ENCODE measurements around the gene ABCC8.
A peak's percentile ranks its signal among the peaks of the same experiment; 100 is the strongest.

The ABCC8 gene

DNA sequence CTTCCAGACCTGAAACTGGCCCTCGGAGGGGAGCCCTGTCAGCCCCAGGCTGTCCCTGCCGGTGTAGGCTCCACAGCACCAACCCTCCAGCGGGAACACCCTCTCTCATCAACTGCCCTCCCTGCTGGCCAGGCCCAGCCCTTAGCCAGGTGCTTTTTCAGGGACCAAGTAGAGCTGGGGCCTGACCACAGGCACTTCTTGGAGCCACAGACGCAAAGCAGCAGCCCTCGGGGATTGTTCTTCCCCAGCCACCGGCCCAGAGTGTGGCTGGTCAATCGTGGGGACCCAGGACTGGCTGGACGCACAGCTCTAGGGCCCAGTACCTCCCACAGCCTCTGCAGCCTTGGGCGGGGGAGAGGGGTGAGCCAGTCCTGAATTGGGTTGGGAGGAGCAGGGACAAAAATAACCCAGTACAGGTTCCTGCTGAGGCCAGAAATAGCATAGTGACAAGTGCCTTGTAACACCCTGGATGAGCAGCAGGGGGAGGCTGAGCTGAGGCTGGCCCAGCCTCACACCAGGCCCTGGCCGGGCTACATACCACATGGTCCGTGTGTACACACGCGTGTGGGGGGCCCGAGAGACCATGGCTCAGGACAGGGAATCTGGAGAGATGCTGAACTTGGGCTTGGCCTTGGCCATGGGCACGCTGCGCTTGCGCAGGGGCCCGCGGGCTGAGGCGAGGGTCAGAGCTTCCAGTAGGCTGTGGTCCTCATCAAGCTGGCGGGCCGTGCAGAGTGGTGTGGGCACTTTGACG lies 90.1 kb downstream of the ABCC8 start:
- peak; percentile 68 for DNase-seq (ENCODE audit: low spot score)

DNA sequence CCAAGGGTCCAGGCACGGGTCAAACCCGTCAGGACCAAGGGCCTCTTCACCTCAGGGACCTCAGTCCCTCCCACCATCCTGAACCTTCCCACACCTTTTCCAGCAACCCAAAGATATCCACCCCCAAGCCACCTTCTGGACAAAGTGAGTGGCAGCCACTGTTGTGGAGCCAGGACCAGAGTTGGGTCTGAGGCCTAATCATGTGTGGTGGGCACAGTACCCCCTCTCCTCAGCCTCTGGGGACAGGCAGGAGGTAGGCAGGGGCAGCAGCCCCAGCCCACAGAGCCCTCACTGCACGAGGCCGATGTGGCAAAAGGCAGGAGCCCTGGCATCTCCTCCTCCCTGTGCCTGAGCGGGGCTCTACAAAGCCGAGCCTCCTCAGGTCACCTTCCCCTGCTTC lies 90.7 kb downstream of the ABCC8 start:
- DNase-seq (ENCODE audit: low spot score): no peak

DNA sequence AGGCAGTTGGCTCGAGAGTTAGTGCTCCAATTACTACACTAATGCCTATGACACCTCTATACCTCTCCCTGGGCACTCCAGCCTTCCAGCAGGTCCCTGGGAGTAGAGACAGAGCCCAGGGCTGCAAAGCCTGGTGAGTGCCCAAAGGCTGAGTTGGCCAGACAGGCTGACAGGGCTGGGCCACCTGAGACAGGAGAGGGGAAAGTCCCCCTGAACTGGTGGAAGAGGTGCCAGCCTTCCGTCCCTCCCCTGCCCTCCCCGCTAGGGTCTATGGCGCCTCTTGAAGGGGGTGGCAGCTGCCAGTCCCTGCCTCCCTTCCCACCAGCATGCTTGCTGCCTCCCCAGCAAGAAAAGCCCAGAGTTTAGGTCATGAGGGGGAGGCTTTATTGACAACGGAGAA lies 91.2 kb downstream of the ABCC8 start:
- no peak for DNase-seq (ENCODE audit: low spot score)

DNA sequence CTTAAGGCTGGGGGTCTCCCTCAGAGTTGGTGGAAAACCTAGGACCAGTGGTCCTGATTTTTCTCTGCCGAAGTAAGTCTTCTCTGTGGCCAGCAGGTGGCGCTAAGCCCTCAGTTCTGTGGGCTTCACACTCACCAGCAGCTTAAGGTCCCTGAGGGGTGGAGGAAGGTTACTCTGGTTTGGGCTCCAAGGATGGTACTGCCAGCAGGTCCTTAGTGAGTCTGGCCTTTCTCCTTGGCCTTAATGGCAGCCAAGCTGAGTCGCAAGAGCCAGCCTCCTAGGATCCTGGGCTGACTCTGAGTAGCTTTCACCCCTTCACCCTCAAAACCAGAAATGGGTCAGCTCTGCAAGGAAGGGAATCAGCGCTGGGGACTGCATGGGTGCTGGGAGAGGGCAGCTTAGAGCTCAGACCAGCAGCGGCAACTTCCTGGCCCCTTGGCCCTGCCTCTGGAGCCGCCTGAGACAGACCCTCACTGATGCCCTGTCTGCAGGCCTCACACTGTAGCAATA lies 92.6 kb downstream of the ABCC8 start:
- peak; percentile 59 for DNase-seq (ENCODE audit: low spot score)

DNA sequence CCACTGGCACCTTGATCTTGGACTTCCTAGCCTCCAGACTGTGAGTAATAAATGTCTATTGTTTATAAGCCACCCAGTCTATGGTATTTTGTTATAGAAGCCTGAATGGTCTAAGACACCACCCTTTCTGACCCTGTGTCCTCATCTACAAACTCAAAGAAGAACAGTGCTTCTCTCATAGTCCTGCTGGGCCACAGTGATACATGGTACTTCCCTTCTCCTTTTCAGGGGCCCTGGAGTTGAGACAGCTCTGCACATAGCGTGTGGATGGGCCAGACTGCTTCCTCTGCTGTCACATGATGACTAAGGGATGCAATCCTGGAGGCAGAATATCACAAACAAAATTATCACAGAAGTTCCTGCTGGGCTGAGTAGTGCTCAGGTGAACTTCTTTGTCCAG lies 93.2 kb downstream of the ABCC8 start:
- DNase-seq (ENCODE audit: low spot score): no peak

DNA sequence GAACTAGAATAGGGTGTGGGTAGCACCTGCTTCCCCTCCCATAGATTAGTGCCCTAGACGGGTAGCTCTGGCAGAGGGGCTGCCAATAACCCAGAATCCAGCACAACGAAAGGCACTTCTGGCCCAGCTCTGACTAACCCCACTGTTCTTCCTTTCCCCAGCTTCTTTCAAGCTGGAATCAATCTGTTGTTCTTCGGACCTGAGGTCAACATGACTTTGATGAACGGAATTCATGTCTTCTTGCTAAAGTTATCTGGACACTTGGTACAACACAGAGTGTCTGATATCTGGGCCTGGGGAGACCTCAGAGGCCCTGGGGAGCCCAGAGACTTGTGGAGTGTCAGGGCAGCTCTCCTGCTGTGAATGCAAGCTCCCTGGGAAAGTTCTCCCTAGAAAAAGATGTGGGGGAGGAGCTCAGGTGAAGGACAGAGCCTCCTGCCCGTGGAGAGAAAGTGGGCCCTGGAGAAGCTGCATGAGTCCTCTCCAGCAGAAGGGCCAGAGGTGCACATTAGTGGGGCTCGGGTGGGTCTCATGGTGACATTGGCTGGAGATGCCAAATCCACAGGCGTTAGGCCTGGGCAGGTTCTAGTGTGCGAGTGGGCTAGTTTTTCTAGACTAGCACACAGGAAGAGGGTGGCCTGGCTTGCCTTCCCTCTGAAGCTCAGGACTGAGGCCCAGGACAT lies 94.5 kb downstream of the ABCC8 start:
- no peak for DNase-seq (ENCODE audit: low spot score)

DNA sequence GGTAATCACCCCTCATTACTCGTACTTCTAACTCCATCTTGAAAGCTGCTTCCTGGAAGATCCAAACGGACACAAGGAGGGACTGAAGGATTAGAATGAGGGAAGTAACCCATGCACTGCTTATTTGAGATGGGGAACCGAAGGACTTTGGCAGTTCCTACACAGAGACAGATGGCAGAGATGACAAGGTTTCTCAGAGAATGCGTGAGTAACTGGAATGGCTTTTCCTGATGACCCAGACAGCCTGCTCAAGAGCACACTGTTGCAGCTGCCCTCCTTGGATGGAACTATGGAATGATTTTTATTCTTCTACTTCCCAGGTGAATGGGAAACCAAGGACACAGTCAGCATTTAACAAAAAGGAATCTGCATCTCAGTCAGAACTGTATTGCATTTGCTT lies 95.5 kb downstream of the ABCC8 start:
- no peak for DNase-seq (ENCODE audit: low spot score)

DNA sequence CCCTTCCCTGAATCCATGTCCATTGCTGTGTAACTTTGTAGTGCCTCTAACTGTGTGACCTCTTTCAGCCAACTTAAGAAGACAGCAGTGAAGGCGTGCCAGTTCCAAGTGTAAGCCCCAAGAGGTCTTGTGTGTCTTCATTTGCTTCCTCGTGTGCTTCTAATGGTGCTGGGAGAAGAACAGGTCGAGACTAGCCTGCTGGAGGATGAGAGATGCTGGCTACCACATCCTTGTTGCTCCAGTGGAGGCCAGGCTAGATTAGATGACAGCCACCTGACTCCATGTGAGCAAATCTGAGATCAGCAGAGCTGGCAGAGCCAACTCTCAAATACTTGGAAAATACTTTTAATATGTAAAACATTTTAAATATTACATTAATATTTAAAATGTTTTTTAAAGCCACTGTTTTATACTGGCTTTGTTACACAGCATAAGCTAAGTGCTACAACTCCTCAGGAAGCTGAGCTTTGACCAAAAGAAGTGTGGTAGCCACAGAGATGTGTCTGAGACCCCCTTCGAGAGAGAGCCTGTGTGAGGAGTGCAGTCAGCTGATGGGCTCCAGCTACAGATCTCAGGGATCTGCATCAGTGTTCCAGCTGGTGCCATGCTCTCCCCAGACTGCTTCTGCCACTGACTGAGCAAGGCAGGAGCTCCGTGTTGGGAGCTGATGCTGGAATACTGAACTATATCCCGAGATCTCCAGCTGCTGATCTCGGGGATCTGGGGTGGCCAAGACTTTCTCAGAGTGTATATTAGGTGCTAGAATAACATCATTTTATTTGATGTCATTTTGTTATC lies 97.1 kb downstream of the ABCC8 start:
- DNase-seq (ENCODE audit: low spot score): no peak

DNA sequence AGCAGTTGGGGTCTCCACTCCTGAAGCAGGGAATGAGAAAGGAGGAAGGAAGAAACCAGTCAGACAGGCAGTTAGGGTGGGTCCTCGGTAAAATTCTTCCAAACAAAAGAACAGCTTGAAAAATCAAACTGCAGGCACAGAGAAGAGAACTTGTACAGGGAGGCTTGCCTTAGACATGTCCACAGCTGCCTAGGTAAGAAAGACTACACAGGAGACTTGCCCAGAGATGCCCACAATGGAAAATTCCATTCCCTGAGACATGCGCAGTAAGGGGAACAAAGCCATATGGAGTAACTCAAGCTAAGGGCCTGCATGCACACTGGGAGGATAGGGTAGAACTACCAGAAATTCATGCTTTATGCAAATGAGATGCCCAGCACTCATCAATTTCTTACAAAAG lies 98.0 kb downstream of the ABCC8 start:
- no peak for DNase-seq (ENCODE audit: low spot score)

DNA sequence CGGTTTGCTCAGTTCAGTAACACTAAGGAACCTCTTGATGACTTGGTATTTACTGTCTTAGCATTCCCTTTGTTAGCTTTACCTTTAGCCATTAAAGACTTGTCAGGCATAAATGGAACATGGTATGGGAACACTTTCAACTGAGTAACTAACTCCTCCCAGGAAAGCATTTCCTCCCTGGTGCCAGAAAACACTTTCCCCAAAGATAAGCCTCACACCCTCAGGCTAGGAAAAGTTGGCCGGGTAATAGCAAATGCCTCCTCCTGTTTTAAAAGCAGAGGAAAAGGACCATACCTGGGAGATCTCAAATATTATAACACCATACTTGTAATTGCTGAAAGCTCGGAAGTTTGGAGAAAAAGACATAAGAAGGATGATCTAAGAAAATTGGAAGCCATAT lies 100.2 kb downstream of the ABCC8 start:
- DNase-seq (ENCODE audit: low spot score): no peak

DNA sequence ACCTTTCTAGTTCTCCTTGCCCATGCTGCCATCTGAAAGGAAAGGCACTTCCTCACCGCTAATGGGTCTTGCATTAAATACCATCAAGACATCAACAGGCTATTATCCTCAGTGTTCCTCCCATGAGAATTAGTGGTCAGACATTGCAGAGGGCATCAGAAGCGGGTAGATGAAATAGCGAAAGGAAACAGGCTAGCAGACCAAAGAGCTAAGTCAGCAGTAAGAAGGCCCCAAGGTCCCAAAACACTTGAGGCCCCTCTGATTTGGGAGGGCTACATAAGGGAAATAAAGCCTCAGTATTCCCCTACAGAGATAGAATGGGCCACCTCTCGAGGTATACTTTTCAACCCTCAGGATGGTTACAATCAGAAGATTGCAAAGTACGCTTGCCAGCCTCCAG lies 101.1 kb downstream of the ABCC8 start:
- DNase-seq (ENCODE audit: low spot score): no peak

DNA sequence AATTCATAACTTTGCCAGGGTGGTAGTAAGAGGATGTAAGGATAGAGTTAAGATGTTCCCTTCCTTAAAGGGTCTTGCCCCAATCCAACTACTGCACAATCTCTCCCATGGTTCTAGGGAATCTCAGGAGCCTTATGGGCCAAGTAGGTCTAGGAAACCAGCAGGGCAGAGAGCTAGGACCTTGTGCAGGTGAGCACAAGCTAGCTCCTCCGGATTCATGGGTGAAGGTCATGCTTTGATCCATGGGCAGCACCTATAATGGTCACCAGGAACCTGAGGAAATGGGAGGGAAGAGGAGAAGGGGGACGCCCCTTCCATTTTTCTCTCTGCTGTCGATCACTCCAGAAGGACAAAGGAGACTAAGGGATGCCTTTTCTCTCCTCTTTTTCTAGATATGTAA lies 105.0 kb downstream of the ABCC8 start:
- no peak for DNase-seq (ENCODE audit: low spot score)

DNA sequence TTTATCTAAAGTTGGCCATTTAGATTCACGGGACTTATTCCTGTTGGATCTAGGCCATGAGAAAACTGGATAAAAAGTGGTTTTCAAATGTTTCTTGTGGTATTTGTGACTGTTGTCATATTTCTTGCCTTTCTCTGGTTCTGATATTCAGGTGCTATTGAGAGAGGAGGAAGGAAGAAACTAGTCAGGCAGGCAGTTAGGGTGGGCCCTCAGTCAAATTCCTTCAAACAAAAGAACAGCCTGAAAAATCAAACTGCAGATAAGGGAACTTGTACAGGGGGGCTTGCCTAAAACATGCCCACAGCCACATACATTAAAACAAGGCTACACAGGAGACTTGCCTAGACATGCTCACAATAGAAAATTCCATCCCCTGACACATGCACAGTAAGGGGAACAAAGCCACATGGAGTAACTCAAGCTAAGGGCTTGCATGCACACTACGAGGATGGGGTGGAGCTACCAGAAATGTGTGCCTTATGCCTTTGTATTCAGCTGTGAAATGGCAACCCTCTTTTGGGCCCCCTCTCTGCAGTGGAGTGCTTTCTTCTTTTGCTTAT lies 106.9 kb downstream of the ABCC8 start:
- no peak for DNase-seq (ENCODE audit: low spot score)

DNA sequence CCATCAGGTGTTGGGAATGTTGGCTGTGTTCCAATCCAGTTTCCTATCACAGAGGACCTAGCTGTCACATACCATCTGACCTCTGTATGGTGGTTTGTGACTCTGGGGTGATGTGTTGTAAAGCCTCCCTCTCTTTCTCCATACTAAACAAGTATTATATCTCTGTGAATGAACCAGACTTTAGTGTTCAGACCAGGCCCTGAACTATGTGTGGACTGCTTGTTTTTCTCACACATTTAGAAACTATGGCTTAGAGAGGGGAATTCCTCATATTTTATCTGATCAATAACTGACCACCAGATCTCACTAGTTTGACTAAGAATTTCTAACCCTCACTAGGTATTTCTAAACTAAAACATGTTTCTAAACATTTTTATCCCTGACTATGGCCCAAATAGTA lies 107.6 kb downstream of the ABCC8 start:
- DNase-seq (ENCODE audit: low spot score): no peak

DNA sequence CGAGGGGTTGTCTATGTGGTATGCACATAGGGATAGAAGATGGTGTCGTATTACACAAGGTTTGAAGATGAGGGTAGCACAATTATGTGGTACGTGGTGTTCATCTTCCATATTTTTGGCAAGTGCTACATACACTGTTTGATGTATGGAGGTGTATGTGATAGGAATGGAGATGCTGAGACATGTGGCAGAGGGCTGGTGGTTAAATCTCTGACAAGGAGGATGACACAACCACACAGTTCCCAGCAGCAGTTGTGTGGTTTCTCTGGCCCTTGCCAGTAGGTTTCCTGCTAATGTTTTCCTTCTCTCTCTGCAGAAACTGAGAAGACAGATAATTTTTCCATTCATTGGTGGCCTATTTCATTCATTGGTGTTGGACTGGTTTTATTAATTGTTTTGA lies 108.1 kb downstream of the ABCC8 start:
- DNase-seq (ENCODE audit: low spot score): no peak

DNA sequence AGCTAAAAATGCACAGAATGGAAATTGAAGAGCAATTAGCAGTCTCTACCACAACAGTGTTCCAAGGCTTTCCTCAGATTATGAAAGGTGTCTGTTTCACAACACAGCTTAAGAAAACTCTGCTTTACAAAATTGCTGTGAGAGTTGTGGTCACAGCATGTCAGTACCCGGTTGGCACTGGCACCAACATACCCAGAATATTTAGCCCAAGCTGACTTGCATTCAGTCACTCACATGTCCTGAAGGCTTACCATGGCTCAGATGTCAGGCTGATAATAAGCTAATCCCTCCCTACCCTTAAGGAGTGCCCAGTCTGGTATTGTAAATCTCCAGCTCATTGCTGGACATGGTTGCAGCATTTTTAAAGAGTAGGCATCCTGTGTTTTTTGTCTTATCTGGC lies 110.2 kb downstream of the ABCC8 start:
- no peak for DNase-seq (ENCODE audit: low spot score)

DNA sequence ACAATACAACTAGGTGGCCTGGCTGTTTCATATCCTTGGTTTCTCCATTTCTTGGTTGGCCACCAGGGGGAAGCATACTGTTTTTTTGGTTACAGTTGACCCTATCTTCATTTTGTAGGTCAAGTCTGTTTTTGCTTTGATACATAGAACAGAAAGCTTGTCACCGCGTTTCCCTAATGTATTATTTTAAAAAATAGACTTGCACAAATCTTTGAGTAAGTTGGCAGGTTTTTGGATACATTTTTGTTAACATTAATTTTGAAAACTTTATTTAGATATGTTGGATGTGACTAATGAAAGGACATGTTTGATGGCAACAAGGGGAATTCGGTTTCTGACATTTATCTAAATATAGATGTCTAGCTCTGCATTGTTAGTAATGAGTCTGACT lies 122.0 kb downstream of the ABCC8 start:
- peak; percentile 57 for DNase-seq (ENCODE audit: low spot score)

DNA sequence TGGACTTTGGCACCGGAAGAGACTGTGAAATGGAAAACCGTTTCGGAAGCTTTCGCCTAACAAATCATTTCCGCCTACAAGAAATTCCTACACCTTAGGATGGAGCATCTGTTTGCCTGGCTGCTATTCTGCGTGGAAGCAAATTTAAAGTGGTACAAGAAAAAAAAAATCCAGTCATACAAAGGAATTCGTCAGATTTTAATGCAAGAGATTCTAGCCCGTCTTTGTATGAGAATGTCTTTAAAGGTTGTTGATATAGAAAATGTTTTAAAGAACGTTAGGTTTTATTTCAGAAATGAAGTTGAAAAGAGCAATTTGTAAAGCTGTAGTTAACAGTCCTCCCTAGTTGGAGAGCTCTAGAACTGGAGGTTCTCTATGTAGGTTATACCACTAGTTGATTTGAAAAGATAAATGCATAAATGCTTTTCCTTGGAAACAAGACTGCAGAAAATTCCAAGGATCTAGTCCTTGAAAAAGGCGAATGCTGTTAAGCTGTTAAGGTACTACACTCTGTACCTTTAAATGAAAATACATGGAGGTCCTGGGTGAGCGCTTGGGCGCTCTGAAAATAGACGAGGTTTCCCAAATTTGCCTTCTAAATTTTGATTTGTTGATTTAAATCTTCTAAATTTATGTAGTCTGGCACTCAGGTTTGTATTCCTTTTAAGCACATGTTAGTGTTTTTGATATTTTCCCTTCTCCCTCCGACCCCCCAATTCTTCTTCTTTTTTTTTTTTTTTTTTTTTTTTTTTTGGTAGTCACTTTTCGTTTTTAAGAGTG lies 122.6 kb downstream of the ABCC8 start:
- DNase-seq (ENCODE audit: low spot score): no peak

DNA sequence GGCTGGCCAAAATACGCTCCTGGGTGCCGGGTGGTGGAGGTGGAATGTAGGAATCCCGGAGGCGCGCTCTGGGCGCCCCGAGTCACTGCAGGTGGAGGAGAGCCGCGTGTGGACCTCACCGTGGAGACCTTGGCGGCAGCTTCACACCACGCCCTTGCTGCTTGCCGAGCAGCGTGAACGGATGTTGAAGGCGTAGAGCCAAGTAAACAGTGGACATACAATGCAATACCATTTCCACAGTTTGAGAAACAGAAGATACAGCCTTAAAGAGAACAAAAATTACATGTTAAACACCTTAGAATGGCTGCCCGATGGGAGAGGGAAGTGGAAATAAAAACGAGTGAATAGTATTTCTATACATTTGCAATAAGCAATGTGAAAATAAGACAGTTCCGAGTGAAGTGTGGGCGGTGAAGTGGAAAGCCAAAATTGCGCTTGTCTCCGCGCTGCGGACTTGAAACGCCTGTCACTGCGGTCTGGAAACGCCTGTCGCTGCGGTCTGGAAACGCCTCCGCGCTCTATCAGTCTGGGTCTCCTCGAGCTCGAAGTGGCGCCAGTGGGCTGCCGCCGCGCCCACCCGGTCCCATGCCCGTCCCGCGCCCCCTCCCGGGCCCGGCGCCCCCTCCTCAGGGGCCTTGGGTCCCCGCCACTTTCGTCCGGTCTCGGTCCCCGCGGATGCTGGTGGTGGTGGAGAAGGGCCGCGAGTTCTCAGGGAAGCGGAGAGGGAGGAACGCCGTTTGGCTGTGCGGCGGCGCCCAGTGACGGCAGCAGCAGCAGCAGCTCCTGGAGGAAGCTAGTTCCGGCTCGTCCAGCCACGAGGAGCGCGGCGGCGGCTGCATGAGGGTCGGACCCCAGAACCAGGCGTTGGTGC lies 123.5 kb downstream of the ABCC8 start:
- peak; percentile 49 for DNase-seq (ENCODE audit: low spot score)

DNA sequence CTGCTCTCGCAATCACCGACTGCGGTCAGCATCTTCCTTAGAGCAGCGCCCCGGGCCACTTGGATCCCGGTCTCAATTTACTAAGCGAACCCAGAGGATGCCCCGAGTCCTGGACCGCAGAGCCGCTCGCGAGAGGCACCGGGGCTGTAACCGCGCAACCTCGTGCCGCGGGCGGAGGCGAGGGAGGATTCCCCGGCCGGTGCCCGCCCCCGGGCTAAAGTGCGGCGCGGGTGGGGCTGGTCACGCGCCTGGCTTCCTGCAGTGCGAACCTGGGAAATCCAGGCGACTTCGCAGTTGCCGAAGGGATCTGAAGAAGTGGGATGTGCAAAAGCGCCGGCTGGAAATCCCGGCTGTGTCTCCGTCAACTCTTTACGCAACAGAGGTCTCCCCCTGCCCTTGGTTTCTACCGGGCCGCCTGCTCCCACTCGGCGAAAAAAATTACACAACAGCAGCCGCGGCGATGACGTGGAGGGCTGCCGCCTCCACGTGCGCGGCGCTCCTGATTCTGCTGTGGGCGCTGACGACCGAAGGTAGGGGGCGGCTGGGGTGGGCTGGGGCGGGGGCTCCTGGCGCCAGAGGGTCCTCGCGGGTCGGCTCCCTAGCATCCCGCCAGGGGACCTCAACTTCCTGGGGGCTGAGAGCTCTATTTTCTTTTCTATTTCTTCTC lies 125.0 kb downstream of the ABCC8 start, which contains the start of gene NCR3LG1:
Gene NCR3LG1 (plus strand): TSS at position 291 of the 667 bp plus-strand sequence. CDS start 170 bp downstream, at position 461.
- peak; percentile 36 for DNase-seq (ENCODE audit: low spot score)

Measured in HuH-7 (cell line).